ENCODE measurements around the gene MBD3.

The MBD3 gene

DNA sequence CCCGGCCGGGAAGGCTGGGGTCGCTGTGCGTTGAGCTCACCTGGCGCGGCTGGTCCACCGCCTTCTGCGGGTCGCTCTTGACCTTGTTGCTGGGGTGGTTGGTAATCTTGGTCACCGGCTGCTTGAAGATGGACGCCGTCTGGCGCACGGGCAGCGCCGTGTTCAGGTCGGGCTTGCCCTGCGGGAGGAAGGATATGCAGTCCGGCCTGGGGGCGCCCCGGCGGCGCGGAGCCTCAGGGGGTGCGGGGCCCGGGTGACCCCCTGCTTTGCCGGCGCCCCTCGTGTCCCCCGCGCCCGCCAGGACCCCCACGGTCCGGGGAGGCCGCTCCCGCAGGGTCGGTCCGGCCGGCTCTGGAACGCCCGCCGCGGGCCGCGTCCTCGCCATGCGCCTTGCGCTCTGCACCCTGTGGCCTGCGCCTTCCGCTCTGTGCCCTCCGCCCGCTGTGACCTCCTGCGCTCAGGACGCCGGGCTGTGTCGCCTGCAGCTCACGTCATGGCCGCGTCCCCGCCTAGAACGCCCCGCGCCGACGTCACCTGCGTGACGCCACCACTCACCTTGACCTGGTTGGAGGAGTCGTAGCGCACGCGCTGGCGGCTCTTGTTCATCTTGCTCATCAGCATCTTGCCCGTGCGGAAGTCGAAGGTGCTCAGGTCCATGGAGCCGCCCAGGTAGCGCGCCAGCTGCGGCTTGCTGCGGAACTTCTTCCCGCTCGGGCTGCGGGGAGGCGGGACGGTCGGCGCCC, 8.0 kb downstream of the MBD3 start:
- ChIA-PET POLR2A (interaction anchor here (0.5 to 1.0 kb wide), 2 partner anchors 8 to 482 kb away, joined by 3 to 4 read pairs; partner anchors contain the start of gene MBD3), CTCF (interaction anchor here (0.6 kb wide), 1 partner anchor 81 kb away, joined by 3 read pairs; no protein-coding TSS in a partner anchor)
- Histone ChIP-seq H3K27ac (ENCODE audit: extremely low read depth, low read depth, low read length) (no peak overlapping the region), H3K4me3 (ENCODE audit: low read depth, low read length) (no peak overlapping the region), H3K9me3 (ENCODE audit: control insufficient read depth, insufficient read depth, low read depth, low read length) (no peaks in the 10 kb centered on the region), H3K4me1 (ENCODE audit: control insufficient read depth, insufficient read depth, low read length) (no peaks in the 10 kb centered on the region), H3K36me3 (ENCODE audit: control insufficient read depth in 2 of 2, insufficient read depth in 1 of 2, low read length in 2 of 2) (peaks cover 25 to 61% of the 10 kb centered on the region in 2 experiments; a peak in 2 of 3 replicates)
- TF ChIP-seq, protein P1, sequence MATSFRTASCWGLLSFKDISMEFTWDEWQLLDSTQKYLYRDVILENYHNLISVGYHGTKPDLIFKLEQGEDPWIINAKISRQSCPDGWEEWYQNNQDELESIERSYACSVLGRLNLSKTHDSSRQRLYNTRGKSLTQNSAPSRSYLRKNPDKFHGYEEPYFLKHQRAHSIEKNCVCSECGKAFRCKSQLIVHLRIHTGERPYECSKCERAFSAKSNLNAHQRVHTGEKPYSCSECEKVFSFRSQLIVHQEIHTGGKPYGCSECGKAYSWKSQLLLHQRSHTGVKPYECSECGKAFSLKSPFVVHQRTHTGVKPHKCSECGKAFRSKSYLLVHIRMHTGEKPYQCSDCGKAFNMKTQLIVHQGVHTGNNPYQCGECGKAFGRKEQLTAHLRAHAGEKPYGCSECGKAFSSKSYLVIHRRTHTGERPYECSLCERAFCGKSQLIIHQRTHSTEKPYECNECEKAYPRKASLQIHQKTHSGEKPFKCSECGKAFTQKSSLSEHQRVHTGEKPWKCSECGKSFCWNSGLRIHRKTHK (tag by site-specific recombination; IDR thresholded peaks at IDR 0.05): no peak
- no peak for TF ChIP-seq ZNF140 (tag by site-specific recombination; IDR thresholded peaks at IDR 0.05)
- no peak for TF ChIP-seq YY2 (tag by site-specific recombination; IDR thresholded peaks at IDR 0.05)
- no peak for TF ChIP-seq ZNF146 (tag by site-specific recombination; IDR thresholded peaks at IDR 0.05)
- TF ChIP-seq KLF16 (tag by site-specific recombination; IDR thresholded peaks at IDR 0.05): no peak
- TF ChIP-seq HOXA7 (CRISPR knock-in tag; IDR thresholded peaks at IDR 0.05; ENCODE audit: borderline replicate concordance): no peak
- TF ChIP-seq ZNF132 (tag by site-specific recombination; IDR thresholded peaks at IDR 0.05; ENCODE audit: borderline replicate concordance): no peak
- no peak for TF ChIP-seq ZNF514 (tag by site-specific recombination; IDR thresholded peaks at IDR 0.05)
- no peak for TF ChIP-seq ZNF433 (tag by site-specific recombination; IDR thresholded peaks at IDR 0.05; ENCODE audit: low read depth)
- TF ChIP-seq SCRT2 (tag by site-specific recombination; IDR thresholded peaks at IDR 0.05): no peak
- TF ChIP-seq ZFP37 (tag by site-specific recombination; IDR thresholded peaks at IDR 0.05): no peak
- TF ChIP-seq ZNF513 (tag by site-specific recombination; IDR thresholded peaks at IDR 0.05): no peak
- TF ChIP-seq ZNF266 (tag by site-specific recombination; IDR thresholded peaks at IDR 0.05; ENCODE audit: low read depth): no peak
- no peak for TF ChIP-seq ZNF221 (tag by site-specific recombination; IDR thresholded peaks at IDR 0.05; ENCODE audit: borderline replicate concordance)
- TF ChIP-seq, protein P2, sequence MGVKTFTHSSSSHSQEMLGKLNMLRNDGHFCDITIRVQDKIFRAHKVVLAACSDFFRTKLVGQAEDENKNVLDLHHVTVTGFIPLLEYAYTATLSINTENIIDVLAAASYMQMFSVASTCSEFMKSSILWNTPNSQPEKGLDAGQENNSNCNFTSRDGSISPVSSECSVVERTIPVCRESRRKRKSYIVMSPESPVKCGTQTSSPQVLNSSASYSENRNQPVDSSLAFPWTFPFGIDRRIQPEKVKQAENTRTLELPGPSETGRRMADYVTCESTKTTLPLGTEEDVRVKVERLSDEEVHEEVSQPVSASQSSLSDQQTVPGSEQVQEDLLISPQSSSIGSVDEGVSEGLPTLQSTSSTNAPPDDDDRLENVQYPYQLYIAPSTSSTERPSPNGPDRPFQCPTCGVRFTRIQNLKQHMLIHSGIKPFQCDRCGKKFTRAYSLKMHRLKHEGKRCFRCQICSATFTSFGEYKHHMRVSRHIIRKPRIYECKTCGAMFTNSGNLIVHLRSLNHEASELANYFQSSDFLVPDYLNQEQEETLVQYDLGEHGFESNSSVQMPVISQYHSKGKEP (tag by site-specific recombination; IDR thresholded peaks at IDR 0.05): no peak
- no peak for TF ChIP-seq ZEB2 (tag by site-specific recombination; IDR thresholded peaks at IDR 0.05)
- TF ChIP-seq, protein P3, sequence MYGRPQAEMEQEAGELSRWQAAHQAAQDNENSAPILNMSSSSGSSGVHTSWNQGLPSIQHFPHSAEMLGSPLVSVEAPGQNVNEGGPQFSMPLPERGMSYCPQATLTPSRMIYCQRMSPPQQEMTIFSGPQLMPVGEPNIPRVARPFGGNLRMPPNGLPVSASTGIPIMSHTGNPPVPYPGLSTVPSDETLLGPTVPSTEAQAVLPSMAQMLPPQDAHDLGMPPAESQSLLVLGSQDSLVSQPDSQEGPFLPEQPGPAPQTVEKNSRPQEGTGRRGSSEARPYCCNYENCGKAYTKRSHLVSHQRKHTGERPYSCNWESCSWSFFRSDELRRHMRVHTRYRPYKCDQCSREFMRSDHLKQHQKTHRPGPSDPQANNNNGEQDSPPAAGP (tag by site-specific recombination; IDR thresholded peaks at IDR 0.05): no peak
- no peak for TF ChIP-seq KLF7 (tag by site-specific recombination; IDR thresholded peaks at IDR 0.05; ENCODE audit: borderline replicate concordance)
- TF ChIP-seq OVOL3 (tag by site-specific recombination; IDR thresholded peaks at IDR 0.05): no peak
- no peak for TF ChIP-seq ZNF843 (tag by site-specific recombination; IDR thresholded peaks at IDR 0.05)

- H3K4me1 ChIP-seq (ENCODE audit: control insufficient read depth, insufficient read depth, low read length): no peaks in the 10 kb centered on the region
- TF ChIP-seq ZNF654 (tag by site-specific recombination; IDR thresholded peaks at IDR 0.05; ENCODE audit: low read depth) (no peak), ZNF174 (tag by site-specific recombination; IDR thresholded peaks at IDR 0.05) (no peak), PRDM6 (tag by site-specific recombination; IDR thresholded peaks at IDR 0.05) (no peak)
- peaks cover 27 to 83% of the 10 kb centered on the region in 2 experiments for H3K36me3 ChIP-seq (ENCODE audit: control insufficient read depth in 2 of 2, insufficient read depth in 1 of 2, low read length in 2 of 2)
- ChIA-PET CTCF (no interaction called here), POLR2A (interaction anchor here (1.6 to 1.7 kb wide), 2 partner anchors 9 to 11 kb away, joined by 7 to 9 read pairs; partner anchors contain the start of gene MBD3)
- no peaks in the 10 kb centered on the region for H3K9me3 ChIP-seq (ENCODE audit: control insufficient read depth, insufficient read depth, low read depth, low read length)
- no peak overlapping the region for H3K27ac ChIP-seq (ENCODE audit: extremely low read depth, low read depth, low read length)
- no peak overlapping the region for H3K4me3 ChIP-seq (ENCODE audit: low read depth, low read length)
These were observed 10.5 kb downstream of the MBD3 start for GRCh38 chr19:1582201-1582600.

Data from HEK293 (cell line).